DOHH2 (cell line): Measurements from ENCODE around the gene RBM20.

ENCODE experiments used
- H3F3A ChIP-seq: fragments of 200-600 bp; sonication (generic), shearing (Covaris generic); 2 replicates; pipeline ENCODE4 v1.6.0; 2016; ENCODE audit warnings: antibody characterized with exemption, mild to moderate bottlenecking; ENCODE audit not compliant: control insufficient read depth, insufficient read depth
- H3K27ac ChIP-seq: fragments of 200-600 bp; sonication (generic); 2 replicates; pipeline ENCODE4 v1.5.1; 2014; ENCODE audit warnings: low read depth, mild to moderate bottlenecking, low read length, moderate library complexity
- H3K27me3 ChIP-seq: fragments of 200-600 bp; sonication (generic); 2 replicates; pipeline ENCODE4 v1.6.1; 2014; ENCODE audit warnings: mild to moderate bottlenecking, low read length, mixed read lengths; ENCODE audit not compliant: control insufficient read depth
- H3K36me3 ChIP-seq: fragments of 200-600 bp; sonication (generic); 2 replicates; pipeline ENCODE4 v1.6.1; 2014; ENCODE audit warnings: mild to moderate bottlenecking, low read length, moderate library complexity, mixed read lengths; ENCODE audit not compliant: control insufficient read depth
- H3K4me1 ChIP-seq: fragments of 200-600 bp; sonication (generic); 2 replicates; pipeline ENCODE4 v1.6.1; 2014; ENCODE audit warnings: mild to moderate bottlenecking, low read length, mixed read lengths; ENCODE audit not compliant: control insufficient read depth
- H3K4me2 ChIP-seq: fragments of 200-600 bp; sonication (generic); 2 replicates; pipeline ENCODE4 v1.6.0; 2014; ENCODE audit warnings: mild to moderate bottlenecking, low read length, moderate library complexity
- H3K4me3 ChIP-seq: fragments of 200-600 bp; sonication (generic); 2 replicates; pipeline ENCODE4 v1.5.1; 2014; ENCODE audit warnings: mild to moderate bottlenecking, low read length, mixed read lengths
- H3K79me2 ChIP-seq: fragments of 200-600 bp; sonication (generic); 2 replicates; pipeline ENCODE4 v1.6.1; 2014; ENCODE audit warnings: mild to moderate bottlenecking, low read length, mixed read lengths; ENCODE audit not compliant: control insufficient read depth
- H3K9me2 ChIP-seq: fragments of 200-600 bp; sonication (generic); replicated peaks from 2 replicates; pipeline ENCODE4 v1.6.1; 2014; ENCODE audit warnings: mild to moderate bottlenecking, low read length, mixed read lengths; ENCODE audit not compliant: control insufficient read depth
- H3K9me3 ChIP-seq: fragments of 200-600 bp; sonication (generic); 2 replicates; pipeline ENCODE4 v1.6.1; 2014; ENCODE audit warnings: antibody characterized with exemption, low read length, mixed read lengths; ENCODE audit not compliant: control insufficient read depth, insufficient read depth
- H4K20me1 ChIP-seq: fragments of 200-600 bp; sonication (generic); 2 replicates; pipeline ENCODE4 v1.6.0; 2014; ENCODE audit warnings: low read depth, mild to moderate bottlenecking, antibody characterized with exemption, low read length, moderate library complexity; ENCODE audit not compliant: control insufficient read depth, insufficient read depth
- CTCF ChIP-seq: fragments of 200-600 bp; sonication (generic); IDR thresholded peaks from one replicate; pipeline ENCODE4 v1.5.1; 2014; ENCODE audit warnings: antibody characterized with exemption, mild to moderate bottlenecking, low read depth, low read length; ENCODE audit not compliant: poor library complexity, severe bottlenecking
- EZH2phosphoT487 ChIP-seq: fragments of 200-600 bp; sonication (generic); IDR thresholded peaks from 2 replicates; pipeline ENCODE4 v1.6.1; 2017; ENCODE audit warnings: borderline replicate concordance, mild to moderate bottlenecking, antibody characterized with exemption, low read length, moderate library complexity, mixed read lengths

Gene RBM20

DNA sequence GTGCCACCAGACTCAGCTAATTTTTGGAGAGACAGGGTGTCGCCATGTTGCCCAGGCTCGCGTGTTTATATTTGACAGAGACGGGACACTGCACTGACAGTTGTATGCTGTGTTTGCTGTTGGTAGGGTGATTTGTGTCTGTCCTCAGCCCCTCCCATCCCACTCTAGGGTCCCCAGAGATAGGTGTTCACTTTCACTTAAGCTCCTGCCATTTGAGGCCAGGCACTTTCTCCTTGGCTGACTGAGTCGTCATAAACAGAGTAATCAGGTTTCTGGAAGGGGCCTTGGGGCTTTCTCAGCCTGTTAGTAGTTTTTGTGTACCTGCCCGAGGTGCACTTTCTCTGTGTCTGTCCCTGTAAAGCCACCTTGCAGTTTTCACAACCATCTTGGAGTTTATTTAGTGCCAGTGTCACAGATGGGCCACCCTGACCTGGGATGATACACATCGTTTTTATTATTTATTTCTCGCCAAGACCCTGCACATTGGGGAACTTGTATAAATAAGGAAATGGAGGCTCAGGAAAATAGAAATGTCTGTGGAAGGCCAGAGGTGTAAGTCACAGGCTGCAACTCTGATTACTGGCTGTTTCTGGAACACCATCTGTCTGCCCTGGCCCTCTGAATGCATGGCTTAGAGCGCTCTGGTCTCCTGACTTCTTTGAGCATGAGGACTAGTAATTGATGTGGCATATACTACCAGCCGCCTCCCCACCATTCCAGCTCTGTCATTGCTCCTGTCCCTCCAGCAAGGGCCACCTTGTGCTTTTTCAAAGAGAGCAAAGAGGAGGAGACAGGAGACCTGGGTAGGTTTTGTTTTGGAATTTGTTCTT, 145.7 kb downstream of the RBM20 start:
- Histone ChIP-seq H3K4me3 (no peak overlapping the region), H3K9me2 (no peaks in the 10 kb centered on the region), H4K20me1 (no peaks in the 10 kb centered on the region), H3K27ac (no peak overlapping the region), H3F3A (no peaks in the 10 kb centered on the region), H3K27me3 (0 out of 2 replicates have a peak, but pooled peaks cover 2% of the 10 kb centered on the region), H3K36me3 (no peaks in the 10 kb centered on the region), H3K79me2 (no peaks in the 10 kb centered on the region), H3K4me1 (peaks cover 15% of the 10 kb centered on the region), H3K4me2 (no peak overlapping the region), H3K9me3 (no peaks in the 10 kb centered on the region)
- no peak for TF ChIP-seq EZH2phosphoT487
- TF ChIP-seq CTCF, result no peak

DNA sequence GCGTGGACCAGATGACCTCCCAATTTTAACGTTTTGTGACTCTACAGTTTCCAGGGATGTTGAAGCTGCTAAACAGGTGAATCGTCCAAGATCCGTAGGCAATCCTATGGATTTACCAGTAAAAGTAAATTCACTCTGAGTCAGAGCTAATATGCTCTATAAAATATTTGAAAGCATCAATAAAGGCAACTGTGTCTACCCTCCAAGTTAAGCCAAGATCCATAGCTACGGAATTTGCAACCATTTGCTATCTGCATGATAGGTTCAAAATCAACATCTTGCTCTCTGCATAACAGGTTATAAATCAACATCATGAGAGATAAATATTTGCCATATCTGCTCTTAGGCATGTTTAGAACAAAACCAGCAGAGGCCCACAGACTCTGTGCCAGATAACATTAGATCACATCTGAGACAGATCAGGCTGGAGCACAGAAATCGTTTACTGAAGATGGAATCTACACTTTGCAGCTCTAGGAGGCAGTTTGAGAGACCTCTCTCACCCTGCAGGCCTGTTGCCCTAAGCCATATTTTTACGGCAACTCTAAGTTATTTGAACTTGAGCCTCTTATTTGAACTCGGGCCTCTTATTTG, 146.9 kb downstream of the RBM20 start:
- Histone ChIP-seq H3K4me3 (no peak overlapping the region), H3K9me3 (no peaks in the 10 kb centered on the region), H4K20me1 (no peaks in the 10 kb centered on the region), H3K79me2 (no peaks in the 10 kb centered on the region), H3K27ac (no peak overlapping the region), H3K36me3 (no peaks in the 10 kb centered on the region), H3K27me3 (0 out of 2 replicates have a peak, but pooled peaks cover 2% of the 10 kb centered on the region), H3F3A (no peaks in the 10 kb centered on the region), H3K9me2 (no peaks in the 10 kb centered on the region), H3K4me2 (no peak overlapping the region), H3K4me1 (peaks cover 15% of the 10 kb centered on the region)
- TF ChIP-seq CTCF, result no peak
- no peak for TF ChIP-seq EZH2phosphoT487

GRCh38 chr10:110791541-110792073, 147.5 kb downstream of the RBM20 start:
- H3K27me3 ChIP-seq, result 0 out of 2 replicates have a peak, but pooled peaks cover 2% of the 10 kb centered on the region
- H3K9me2 ChIP-seq, result no peaks in the 10 kb centered on the region
- H3K79me2 ChIP-seq, result no peaks in the 10 kb centered on the region
- H3K9me3 ChIP-seq, result no peaks in the 10 kb centered on the region
- no peak overlapping the region for H3K27ac ChIP-seq
- TF ChIP-seq EZH2phosphoT487 (no peak), CTCF (no peak)
- H3K4me1 ChIP-seq, result peaks cover 15% of the 10 kb centered on the region
- no peaks in the 10 kb centered on the region for H3K36me3 ChIP-seq
- no peak overlapping the region for H3K4me2 ChIP-seq
- H3F3A ChIP-seq, result no peaks in the 10 kb centered on the region
- H3K4me3 ChIP-seq, result no peak overlapping the region
- no peaks in the 10 kb centered on the region for H4K20me1 ChIP-seq
